Measurements from ENCODE around the gene USP10.

USP10 gene

DNA sequence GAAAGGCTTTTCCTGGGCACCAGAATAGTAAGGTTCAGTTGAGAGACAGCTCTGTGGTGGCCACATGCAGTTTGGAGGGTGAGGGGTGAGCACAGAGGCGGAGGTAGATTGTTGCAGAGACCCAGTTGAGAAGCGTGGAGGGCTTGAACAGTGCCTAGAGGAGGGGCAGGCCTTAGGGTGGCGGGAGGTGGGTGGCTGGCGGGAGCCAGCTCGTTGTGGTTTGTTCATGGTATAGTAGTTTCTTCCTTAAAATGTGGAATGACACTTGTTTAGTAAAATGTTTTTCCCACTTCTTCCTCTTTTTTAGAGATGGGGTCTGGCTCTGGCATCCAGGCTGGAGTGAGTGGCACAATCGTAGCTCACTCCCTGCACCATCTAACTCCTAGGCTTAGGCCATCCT lies 14.2 kb downstream of the USP10 start:
- Histone ChIP-seq H2BK120ac (ENCODE audit: insufficient read depth, low read length, poor library complexity) (no peak overlapping the region), H2AK5ac (ENCODE audit: low read length) (no peak overlapping the region), H2BK12ac (ENCODE audit: low read length) (no peak overlapping the region), H2AFZ (ENCODE audit: insufficient read depth, low read length, poor library complexity) (no peak overlapping the region), H3K4ac (ENCODE audit: low read depth, low read length) (peak overlapping the region; percentile 93), H3K27me3 (ENCODE audit: insufficient read depth, low read length) (no peaks in the 10 kb centered on the region), H2BK5ac (ENCODE audit: low read depth, low read length, poor library complexity) (no peak overlapping the region), H3K27ac (ENCODE audit: low read depth, low read length) (no peak overlapping the region), H3K4me2 (ENCODE audit: low read length) (no peak overlapping the region), H4K12ac (ENCODE audit: low read depth, low read length) (no peak overlapping the region), H3K4me3 (ENCODE audit: low read depth, low read length) (no peak overlapping the region), H3K9me3 (ENCODE audit: insufficient read depth, low read depth, low read length) (peaks cover 1% of the 10 kb centered on the region), H3K14ac (ENCODE audit: low read length) (no peak overlapping the region), H3K18ac (ENCODE audit: low read length) (no peak overlapping the region), H3K4me1 (ENCODE audit: control insufficient read depth in 1 of 2, insufficient read depth in 2 of 2, low read length in 2 of 2) (peaks cover 9% of the 10 kb centered on the region in 2 experiments), H3K23ac (ENCODE audit: low read length) (no peak overlapping the region), H3K36me3 (ENCODE audit: control insufficient read depth in 1 of 2, insufficient read depth in 2 of 2, low read length in 2 of 2) (peaks cover 8 to 10% of the 10 kb centered on the region in 2 experiments), H3K79me2 (ENCODE audit: control insufficient read depth, insufficient read depth, low read length, poor library complexity) (peaks cover 42% of the 10 kb centered on the region), H3K9ac (ENCODE audit: low read length) (no peak overlapping the region), H4K91ac (ENCODE audit: low read depth, low read length) (no peak overlapping the region), H3K79me1 (ENCODE audit: low read length) (no peaks in the 10 kb centered on the region), H4K8ac (ENCODE audit: low read depth, low read length) (no peak overlapping the region)
- no peak for DNase-seq
- WGBS (ENCODE audit: extremely low coverage, insufficient coverage, insufficient read length) = no CpG with 5 or more reads among the region's 6 CpGs

GRCh38 chr16:84715424-84715823 lies 15.6 kb downstream of the USP10 start:
- Histone ChIP-seq H2BK120ac (ENCODE audit: insufficient read depth, low read length, poor library complexity) (no peak overlapping the region), H3K9ac (ENCODE audit: low read length) (no peak overlapping the region), H3K79me2 (ENCODE audit: control insufficient read depth, insufficient read depth, low read length, poor library complexity) (peaks cover 34% of the 10 kb centered on the region), H3K27ac (ENCODE audit: low read depth, low read length) (no peak overlapping the region), H2AK5ac (ENCODE audit: low read length) (no peak overlapping the region), H2AFZ (ENCODE audit: insufficient read depth, low read length, poor library complexity) (no peak overlapping the region), H3K9me3 (ENCODE audit: insufficient read depth, low read depth, low read length) (peaks cover 1% of the 10 kb centered on the region), H3K27me3 (ENCODE audit: insufficient read depth, low read length) (no peaks in the 10 kb centered on the region), H4K91ac (ENCODE audit: low read depth, low read length) (no peak overlapping the region), H3K4me3 (ENCODE audit: low read depth, low read length) (no peak overlapping the region), H2BK5ac (ENCODE audit: low read depth, low read length, poor library complexity) (no peak overlapping the region), H3K4ac (ENCODE audit: low read depth, low read length) (peak overlapping the region; percentile 55), H3K14ac (ENCODE audit: low read length) (no peak overlapping the region), H3K79me1 (ENCODE audit: low read length) (no peaks in the 10 kb centered on the region), H3K36me3 (ENCODE audit: control insufficient read depth in 1 of 2, insufficient read depth in 2 of 2, low read length in 2 of 2) (peaks cover 5 to 8% of the 10 kb centered on the region in 2 experiments), H2BK12ac (ENCODE audit: low read length) (no peak overlapping the region), H3K4me2 (ENCODE audit: low read length) (no peak overlapping the region), H4K8ac (ENCODE audit: low read depth, low read length) (no peak overlapping the region), H3K18ac (ENCODE audit: low read length) (no peak overlapping the region), H3K4me1 (ENCODE audit: control insufficient read depth in 1 of 2, insufficient read depth in 2 of 2, low read length in 2 of 2) (peaks cover 2 to 3% of the 10 kb centered on the region in 2 experiments), H4K12ac (ENCODE audit: low read depth, low read length) (no peak overlapping the region), H3K23ac (ENCODE audit: low read length) (no peak overlapping the region)
- WGBS (ENCODE audit: extremely low coverage, insufficient coverage, insufficient read length) = no CpG with 5 or more reads among the region's 3 CpGs
- no peak for DNase-seq

- no peak overlapping the region for H2BK5ac ChIP-seq (ENCODE audit: low read depth, low read length, poor library complexity)
- no peak overlapping the region for H3K23ac ChIP-seq (ENCODE audit: low read length)
- H3K4me2 ChIP-seq (ENCODE audit: low read length) = no peak overlapping the region
- peak overlapping the region; percentile 5 for H3K4ac ChIP-seq (ENCODE audit: low read depth, low read length)
- H2BK12ac ChIP-seq (ENCODE audit: low read length) = no peak overlapping the region
- H3K79me2 ChIP-seq (ENCODE audit: control insufficient read depth, insufficient read depth, low read length, poor library complexity) = peaks cover 32% of the 10 kb centered on the region
- peaks cover 5 to 8% of the 10 kb centered on the region in 2 experiments for H3K36me3 ChIP-seq (ENCODE audit: control insufficient read depth in 1 of 2, insufficient read depth in 2 of 2, low read length in 2 of 2)
- no peak overlapping the region for H2BK120ac ChIP-seq (ENCODE audit: insufficient read depth, low read length, poor library complexity)
- H3K14ac ChIP-seq (ENCODE audit: low read length) = no peak overlapping the region
- no peak overlapping the region for H3K27ac ChIP-seq (ENCODE audit: low read depth, low read length)
- no peak overlapping the region for H4K12ac ChIP-seq (ENCODE audit: low read depth, low read length)
- H3K4me3 ChIP-seq (ENCODE audit: low read depth, low read length) = no peak overlapping the region
- no CpG with 5 or more reads among the region's 7 CpGs for WGBS (ENCODE audit: extremely low coverage, insufficient coverage, insufficient read length)
- no peak overlapping the region for H4K91ac ChIP-seq (ENCODE audit: low read depth, low read length)
- H2AFZ ChIP-seq (ENCODE audit: insufficient read depth, low read length, poor library complexity) = no peak overlapping the region
- no peak overlapping the region for H3K18ac ChIP-seq (ENCODE audit: low read length)
- peaks cover 1% of the 10 kb centered on the region for H3K9me3 ChIP-seq (ENCODE audit: insufficient read depth, low read depth, low read length)
- H3K79me1 ChIP-seq (ENCODE audit: low read length) = no peaks in the 10 kb centered on the region
- no peak for DNase-seq
- H4K8ac ChIP-seq (ENCODE audit: low read depth, low read length) = no peak overlapping the region
- H3K27me3 ChIP-seq (ENCODE audit: insufficient read depth, low read length) = no peaks in the 10 kb centered on the region
- H3K4me1 ChIP-seq (ENCODE audit: control insufficient read depth in 1 of 2, insufficient read depth in 2 of 2, low read length in 2 of 2) = peaks cover 2 to 3% of the 10 kb centered on the region in 2 experiments
- no peak overlapping the region for H3K9ac ChIP-seq (ENCODE audit: low read length)
- no peak overlapping the region for H2AK5ac ChIP-seq (ENCODE audit: low read length)
Observed at GRCh38 chr16:84715854-84716253, 16.1 kb downstream of the USP10 start.

- Histone ChIP-seq H3K14ac (ENCODE audit: low read length) (no peak overlapping the region), H3K9ac (ENCODE audit: low read length) (no peak overlapping the region), H4K91ac (ENCODE audit: low read depth, low read length) (no peak overlapping the region), H3K79me2 (ENCODE audit: control insufficient read depth, insufficient read depth, low read length, poor library complexity) (peaks cover 31% of the 10 kb centered on the region), H3K4me1 (ENCODE audit: control insufficient read depth in 1 of 2, insufficient read depth in 2 of 2, low read length in 2 of 2) (peaks cover 2 to 3% of the 10 kb centered on the region in 2 experiments), H3K9me3 (ENCODE audit: insufficient read depth, low read depth, low read length) (peaks cover 1% of the 10 kb centered on the region), H3K27me3 (ENCODE audit: insufficient read depth, low read length) (no peaks in the 10 kb centered on the region), H3K18ac (ENCODE audit: low read length) (no peak overlapping the region), H4K12ac (ENCODE audit: low read depth, low read length) (no peak overlapping the region), H2BK5ac (ENCODE audit: low read depth, low read length, poor library complexity) (no peak overlapping the region), H3K36me3 (ENCODE audit: control insufficient read depth in 1 of 2, insufficient read depth in 2 of 2, low read length in 2 of 2) (peaks cover 7 to 9% of the 10 kb centered on the region in 2 experiments), H2BK12ac (ENCODE audit: low read length) (no peak overlapping the region), H3K23ac (ENCODE audit: low read length) (no peak overlapping the region), H3K27ac (ENCODE audit: low read depth, low read length) (no peak overlapping the region), H3K4ac (ENCODE audit: low read depth, low read length) (peak overlapping the region; percentile 84), H2AK5ac (ENCODE audit: low read length) (no peak overlapping the region), H2AFZ (ENCODE audit: insufficient read depth, low read length, poor library complexity) (no peak overlapping the region), H3K4me3 (ENCODE audit: low read depth, low read length) (no peak overlapping the region), H3K79me1 (ENCODE audit: low read length) (no peaks in the 10 kb centered on the region), H4K8ac (ENCODE audit: low read depth, low read length) (no peak overlapping the region), H3K4me2 (ENCODE audit: low read length) (no peak overlapping the region), H2BK120ac (ENCODE audit: insufficient read depth, low read length, poor library complexity) (no peak overlapping the region)
- no peak for DNase-seq
- WGBS (ENCODE audit: extremely low coverage, insufficient coverage, insufficient read length) = no CpG with 5 or more reads among the region's 7 CpGs
Observed at GRCh38 chr16:84716740-84717139, 16.9 kb downstream of the USP10 start.

Data from trophoblast cell (in vitro differentiated cells and primary cell).